ENCODE measurements around the gene TCEAL3.
"Not testable (repeated sequence)": the region's sequence is repeated elsewhere in the genome, so short reads cannot be mapped to it uniquely, and the experiment has no call there.

TCEAL3 gene

DNA sequence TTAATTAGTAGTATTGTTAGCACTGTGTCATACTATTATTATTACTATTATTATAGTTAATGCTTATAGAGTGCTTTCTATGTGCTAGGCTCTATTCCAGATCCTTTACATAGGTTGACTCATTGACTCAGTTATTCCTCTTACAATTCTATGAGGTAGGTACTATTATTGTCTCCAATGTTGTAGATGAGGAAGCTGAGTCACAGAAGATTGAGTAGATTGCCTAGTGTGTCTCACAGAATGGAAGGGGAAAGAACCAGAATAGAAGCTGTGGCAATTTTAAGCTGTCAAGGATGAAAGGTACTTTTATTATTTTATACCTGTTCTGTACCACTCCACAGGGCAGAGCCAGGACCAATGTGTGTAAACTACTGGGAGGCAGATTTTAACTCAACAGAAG lies 19.1 kb downstream of the TCEAL3 start:
- Histone ChIP-seq H3K27ac (ENCODE audit: low read length) (no peak overlapping the region), H3K4me3 (ENCODE audit: low read length) (no peak overlapping the region), H3K27me3 (ENCODE audit: control insufficient read depth, insufficient read depth, low read length) (no peaks in the 10 kb centered on the region), H3K9me3 (ENCODE audit: control insufficient read depth, insufficient read depth, low read length) (no peaks in the 10 kb centered on the region), H3K36me3 (ENCODE audit: control insufficient read depth, insufficient read depth, low read length) (no peaks in the 10 kb centered on the region), H3K4me1 (ENCODE audit: control insufficient read depth, insufficient read depth, low read length) (no peaks in the 10 kb centered on the region)
- no peak for DNase-seq (ENCODE audit: low read depth, low spot score)

DNA sequence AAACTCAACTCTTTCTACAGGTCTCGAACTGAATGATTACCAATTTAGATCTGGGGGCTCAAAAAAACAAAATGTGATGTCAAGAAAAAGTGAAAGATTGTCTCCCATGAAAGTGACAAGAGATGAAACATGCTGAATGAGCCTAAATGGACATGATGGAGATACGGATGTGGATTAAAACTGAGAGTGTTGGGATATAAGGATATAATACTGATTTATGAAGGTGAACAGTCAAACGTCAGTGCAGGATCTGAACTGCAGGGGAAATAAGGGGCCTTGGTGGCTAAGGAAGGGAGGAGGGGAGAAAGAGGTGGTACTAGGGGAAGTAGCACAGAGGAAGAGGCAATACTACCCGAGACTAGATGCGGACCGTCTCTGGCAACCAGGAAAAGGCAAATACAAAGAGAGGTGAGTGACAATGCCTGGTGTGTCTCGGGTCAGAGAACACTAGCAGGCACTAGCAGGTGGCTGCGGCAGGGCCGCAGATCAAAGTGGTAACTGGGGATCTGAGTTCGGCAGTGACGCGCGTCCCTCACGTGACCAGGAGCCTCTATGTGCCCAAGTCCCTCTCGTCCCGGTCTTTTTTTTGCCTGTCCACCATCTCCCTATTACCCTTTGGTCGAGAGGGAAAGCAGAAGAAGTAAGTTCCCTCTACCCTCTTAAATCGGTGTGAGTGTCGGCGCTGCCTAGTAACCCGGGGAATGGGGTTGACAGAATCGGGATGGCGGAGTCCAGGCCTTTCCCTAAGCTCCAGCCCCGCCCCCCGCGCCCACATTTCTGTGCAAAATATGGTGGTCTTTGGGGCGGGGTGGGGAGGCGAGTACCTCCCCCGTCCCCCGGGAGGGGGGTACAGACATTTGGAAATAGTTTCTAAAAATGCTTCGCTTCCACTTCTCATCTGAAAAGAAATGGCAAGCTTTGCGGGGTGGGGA lies 20.9 kb downstream of the TCEAL3 start, which contains the start of gene TCEAL1:
TSS of gene TCEAL1 (plus strand) at position 590 of the 932 bp plus-strand sequence. CDS start 942 bp downstream, outside the sequence.
- no peak within 1 kb of the TSS for H3K27ac ChIP-seq (ENCODE audit: low read length)
- WGBS (ENCODE audit: insufficient coverage, insufficient read length), result no CpG with 5 or more reads among the region's 32 CpGs
- no peaks in the 10 kb centered on the region for H3K9me3 ChIP-seq (ENCODE audit: control insufficient read depth, insufficient read depth, low read length)
- DNase-seq (ENCODE audit: low read depth, low spot score), result no peak
- no peaks in the 10 kb centered on the region for H3K4me1 ChIP-seq (ENCODE audit: control insufficient read depth, insufficient read depth, low read length)
- H3K27me3 ChIP-seq (ENCODE audit: control insufficient read depth, insufficient read depth, low read length), result no peaks in the 10 kb centered on the region
- H3K4me3 ChIP-seq (ENCODE audit: low read length), result peak within 1 kb of the TSS; percentile 88; the same call in 1 of the 2 replicates
- H3K36me3 ChIP-seq (ENCODE audit: control insufficient read depth, insufficient read depth, low read length), result no peaks in the 10 kb centered on the region

DNA sequence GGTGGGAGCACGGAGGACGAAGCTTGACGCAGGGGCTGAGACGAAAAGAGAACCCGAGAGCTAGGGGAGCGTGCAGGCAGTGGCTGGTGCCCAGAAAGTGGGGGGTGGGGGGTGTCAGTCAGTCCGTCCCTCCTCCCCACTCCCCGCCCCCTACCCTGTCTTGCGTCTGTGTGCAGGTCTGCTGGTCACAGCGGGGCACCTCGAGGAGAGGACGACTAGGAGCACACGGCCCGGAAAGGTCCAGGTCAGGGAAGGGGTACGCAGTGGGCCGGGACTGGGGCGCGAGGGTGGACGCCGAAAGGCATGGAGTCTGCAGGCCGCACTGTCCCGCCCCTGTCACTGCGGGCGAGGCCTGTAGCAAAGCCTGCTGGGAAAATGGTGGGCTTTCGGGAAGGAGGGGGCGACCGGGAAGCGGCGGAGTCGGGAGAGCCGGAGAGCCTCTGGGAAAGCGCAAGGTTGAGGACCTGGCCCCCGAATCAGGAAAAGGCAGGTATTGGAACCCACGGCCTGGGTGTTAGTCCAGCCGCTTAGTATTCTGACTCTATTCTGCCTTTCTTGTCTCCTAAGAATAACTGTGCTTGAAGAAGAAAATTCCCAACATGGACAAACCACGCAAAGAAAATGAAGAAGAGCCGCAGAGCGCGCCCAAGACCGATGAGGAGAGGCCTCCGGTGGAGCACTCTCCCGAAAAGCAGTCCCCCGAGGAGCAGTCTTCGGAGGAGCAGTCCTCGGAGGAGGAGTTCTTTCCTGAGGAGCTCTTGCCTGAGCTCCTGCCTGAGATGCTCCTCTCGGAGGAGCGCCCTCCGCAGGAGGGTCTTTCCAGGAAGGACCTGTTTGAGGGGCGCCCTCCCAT lies 21.8 kb downstream of the TCEAL3 start:
- DNase-seq (ENCODE audit: low read depth, low spot score), result no peak

DNA sequence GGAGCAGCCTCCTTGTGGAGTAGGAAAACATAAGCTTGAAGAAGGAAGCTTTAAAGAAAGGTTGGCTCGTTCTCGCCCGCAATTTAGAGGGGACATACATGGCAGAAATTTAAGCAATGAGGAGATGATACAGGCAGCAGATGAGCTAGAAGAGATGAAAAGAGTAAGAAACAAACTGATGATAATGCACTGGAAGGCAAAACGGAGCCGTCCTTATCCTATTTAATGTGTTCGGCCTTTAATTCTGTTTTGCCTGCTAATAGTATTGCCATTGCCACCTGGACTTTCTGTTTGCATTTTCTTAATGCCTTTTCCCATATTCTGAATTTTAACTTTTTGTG lies 22.4 kb downstream of the TCEAL3 start:
- Histone ChIP-seq H3K9me3 (ENCODE audit: control insufficient read depth, insufficient read depth, low read length) (no peaks in the 10 kb centered on the region), H3K4me3 (ENCODE audit: low read length) (peak overlapping the region; percentile 8; the same call in 1 of the 2 replicates), H3K27ac (ENCODE audit: low read length) (no peak overlapping the region), H3K36me3 (ENCODE audit: control insufficient read depth, insufficient read depth, low read length) (no peaks in the 10 kb centered on the region), H3K27me3 (ENCODE audit: control insufficient read depth, insufficient read depth, low read length) (no peaks in the 10 kb centered on the region), H3K4me1 (ENCODE audit: control insufficient read depth, insufficient read depth, low read length) (no peaks in the 10 kb centered on the region)
- WGBS (ENCODE audit: insufficient coverage, insufficient read length), result no CpG with 5 or more reads among the region's 6 CpGs
- no peak for DNase-seq (ENCODE audit: low read depth, low spot score)

More for the DNA sequence above, 21.8 kb downstream of the TCEAL3 start:
- Histone ChIP-seq H3K36me3 (ENCODE audit: control insufficient read depth, insufficient read depth, low read length) (no peaks in the 10 kb centered on the region), H3K4me1 (ENCODE audit: control insufficient read depth, insufficient read depth, low read length) (no peaks in the 10 kb centered on the region), H3K9me3 (ENCODE audit: control insufficient read depth, insufficient read depth, low read length) (no peaks in the 10 kb centered on the region), H3K27me3 (ENCODE audit: control insufficient read depth, insufficient read depth, low read length) (no peaks in the 10 kb centered on the region), H3K27ac (ENCODE audit: low read length) (no peak overlapping the region), H3K4me3 (ENCODE audit: low read length) (peak overlapping the region; percentile 88; the same call in 1 of the 2 replicates)
- WGBS (ENCODE audit: insufficient coverage, insufficient read length), result no CpG with 5 or more reads among the region's 49 CpGs

DNA sequence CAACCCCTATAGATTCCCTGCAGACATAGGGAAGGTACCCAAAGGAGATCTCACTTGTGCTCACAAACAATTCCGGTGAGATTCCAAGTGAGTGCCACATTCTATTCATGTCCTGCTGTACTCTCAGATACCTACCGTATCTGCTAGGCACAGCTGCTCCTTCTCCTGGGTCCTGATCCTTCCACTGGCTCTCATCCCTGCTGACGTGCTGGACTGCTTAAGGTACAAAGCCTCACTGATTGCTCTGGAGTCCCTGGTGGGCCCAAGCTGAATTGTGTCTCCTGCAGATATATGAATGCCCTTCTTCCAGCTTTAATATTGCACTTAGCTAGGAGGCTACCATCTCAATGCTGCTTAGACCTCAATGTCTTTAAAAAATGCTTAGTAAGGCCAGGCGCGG lies 23.4 kb downstream of the TCEAL3 start:
- no peak overlapping the region for H3K4me3 ChIP-seq (ENCODE audit: low read length)
- no peak for DNase-seq (ENCODE audit: low read depth, low spot score)
- no peaks in the 10 kb centered on the region for H3K36me3 ChIP-seq (ENCODE audit: control insufficient read depth, insufficient read depth, low read length)
- no peaks in the 10 kb centered on the region for H3K4me1 ChIP-seq (ENCODE audit: control insufficient read depth, insufficient read depth, low read length)
- H3K9me3 ChIP-seq (ENCODE audit: control insufficient read depth, insufficient read depth, low read length), result no peaks in the 10 kb centered on the region
- no CpG with 5 or more reads among the region's 5 CpGs for WGBS (ENCODE audit: insufficient coverage, insufficient read length)
- no peaks in the 10 kb centered on the region for H3K27me3 ChIP-seq (ENCODE audit: control insufficient read depth, insufficient read depth, low read length)
- no peak overlapping the region for H3K27ac ChIP-seq (ENCODE audit: low read length)

DNA sequence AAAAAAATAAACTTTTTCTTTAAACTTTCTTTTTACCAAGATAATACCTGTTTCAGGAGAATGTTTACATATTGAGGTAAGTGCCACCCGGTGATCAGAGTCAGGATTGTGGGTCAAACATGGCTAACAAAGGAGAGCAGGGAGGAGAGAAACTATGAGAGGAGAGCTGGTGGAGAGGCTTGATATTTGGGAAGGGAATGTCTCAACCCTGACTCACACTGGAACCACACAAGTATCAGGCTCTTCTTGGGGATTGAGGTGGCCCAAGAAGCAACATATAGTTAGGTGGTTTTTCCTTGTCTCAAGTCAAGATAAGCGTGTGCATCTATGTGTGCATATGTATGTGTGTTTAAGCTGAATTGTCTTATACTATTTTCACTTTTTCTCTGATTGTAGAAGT lies 27.7 kb downstream of the TCEAL3 start:
- Histone ChIP-seq H3K36me3 (ENCODE audit: control insufficient read depth, insufficient read depth, low read length) (no peaks in the 10 kb centered on the region), H3K27me3 (ENCODE audit: control insufficient read depth, insufficient read depth, low read length) (no peaks in the 10 kb centered on the region), H3K4me3 (ENCODE audit: low read length) (no peak overlapping the region), H3K9me3 (ENCODE audit: control insufficient read depth, insufficient read depth, low read length) (no peaks in the 10 kb centered on the region), H3K27ac (ENCODE audit: low read length) (no peak overlapping the region), H3K4me1 (ENCODE audit: control insufficient read depth, insufficient read depth, low read length) (no peaks in the 10 kb centered on the region)
- no peak for DNase-seq (ENCODE audit: low read depth, low spot score)
- WGBS (ENCODE audit: insufficient coverage, insufficient read length), result no CpG with 5 or more reads among the region's 2 CpGs

DNA sequence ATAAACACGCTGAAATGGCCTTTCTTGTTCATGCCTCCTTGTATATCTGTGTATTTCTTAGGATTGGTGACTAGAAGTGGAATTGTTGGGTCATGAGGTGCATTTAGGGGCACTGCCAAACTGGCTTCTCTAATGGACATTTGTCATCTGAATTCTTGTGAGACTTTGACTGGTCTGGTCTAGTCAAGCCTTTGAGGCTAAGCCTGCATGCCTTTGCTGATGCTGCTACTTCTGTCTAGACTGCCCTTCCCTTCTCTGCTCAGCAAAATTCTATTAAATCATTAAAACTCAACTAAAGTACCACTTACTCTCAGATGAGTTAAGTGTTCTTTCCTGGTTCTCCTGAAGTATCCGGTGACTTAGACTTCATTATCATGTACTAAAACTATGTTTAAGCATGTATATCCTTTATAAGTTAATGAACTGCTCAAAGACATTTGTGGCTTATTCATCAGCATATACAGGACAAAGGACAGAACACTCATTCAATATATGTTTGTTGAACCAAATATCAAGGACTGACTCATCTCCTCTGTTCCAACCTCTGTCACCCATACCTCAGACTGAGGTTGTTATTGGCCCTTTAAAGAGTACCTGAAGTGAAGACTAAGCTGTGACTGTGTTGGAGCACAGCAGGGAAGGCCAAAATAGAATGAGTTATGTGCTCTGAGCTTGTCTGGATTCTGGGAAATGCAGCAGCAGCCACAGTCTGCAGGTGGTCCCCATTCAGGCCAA lies 30.0 kb downstream of the TCEAL3 start:
- WGBS (ENCODE audit: insufficient coverage, insufficient read length), result no CpG with 5 or more reads among the region's 2 CpGs
- Histone ChIP-seq H3K36me3 (ENCODE audit: control insufficient read depth, insufficient read depth, low read length) (no peaks in the 10 kb centered on the region), H3K4me3 (ENCODE audit: low read length) (no peak overlapping the region), H3K27me3 (ENCODE audit: control insufficient read depth, insufficient read depth, low read length) (no peaks in the 10 kb centered on the region), H3K9me3 (ENCODE audit: control insufficient read depth, insufficient read depth, low read length) (no peaks in the 10 kb centered on the region), H3K4me1 (ENCODE audit: control insufficient read depth, insufficient read depth, low read length) (no peaks in the 10 kb centered on the region), H3K27ac (ENCODE audit: low read length) (no peak overlapping the region)
- DNase-seq (ENCODE audit: low read depth, low spot score), result no peak

DNA sequence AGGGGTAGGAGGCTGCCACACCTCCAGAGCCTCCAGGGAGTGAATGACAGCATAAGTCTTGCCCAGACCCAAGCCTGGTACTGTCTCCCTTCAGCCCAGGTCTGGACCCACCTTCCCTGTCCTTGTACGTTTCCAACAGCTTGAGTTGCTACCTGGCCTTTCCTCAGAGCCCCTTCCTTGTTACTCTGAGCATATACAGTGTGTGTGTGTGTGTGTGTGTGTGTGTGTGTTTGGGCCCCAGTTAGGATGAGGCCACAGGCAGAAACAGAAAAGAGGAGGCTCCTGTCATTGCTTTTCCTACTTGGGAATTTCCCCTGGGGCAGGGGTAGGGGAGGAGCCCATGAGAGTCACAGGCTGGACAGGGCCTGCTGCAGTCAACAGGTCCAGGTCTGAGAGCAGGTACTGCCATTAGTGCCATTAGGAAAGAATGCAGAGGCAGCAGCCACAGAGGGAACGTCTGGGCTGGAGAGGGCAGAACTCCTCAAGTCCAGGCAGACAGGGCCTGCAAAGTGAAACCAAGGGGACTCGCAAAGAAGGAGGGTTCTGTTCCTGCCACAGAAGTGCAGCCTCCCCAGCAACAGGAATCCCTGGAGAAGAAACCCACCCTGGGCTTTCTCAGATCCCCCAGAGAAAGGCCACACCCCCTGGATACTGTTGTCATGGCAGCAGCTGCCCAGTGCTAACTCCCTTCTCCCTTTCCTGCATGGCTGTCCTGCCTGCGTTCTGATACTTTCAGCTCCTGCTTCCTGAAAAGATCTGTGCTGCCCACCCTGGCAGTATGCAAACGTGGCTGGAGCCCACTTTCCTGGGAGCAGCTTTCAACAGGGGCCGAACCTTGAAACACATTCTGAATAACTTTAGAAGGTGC lies 30.9 kb downstream of the TCEAL3 start:
- not testable (repeated sequence) for H3K4me3 ChIP-seq (ENCODE audit: low read length); H3K36me3 ChIP-seq (ENCODE audit: control insufficient read depth, insufficient read depth, low read length); H3K27ac ChIP-seq (ENCODE audit: low read length); H3K4me1 ChIP-seq (ENCODE audit: control insufficient read depth, insufficient read depth, low read length); H3K27me3 ChIP-seq (ENCODE audit: control insufficient read depth, insufficient read depth, low read length); DNase-seq (ENCODE audit: low read depth, low spot score); H3K9me3 ChIP-seq (ENCODE audit: control insufficient read depth, insufficient read depth, low read length)
- no CpG with 5 or more reads among the region's 6 CpGs for WGBS (ENCODE audit: insufficient coverage, insufficient read length)

DNA sequence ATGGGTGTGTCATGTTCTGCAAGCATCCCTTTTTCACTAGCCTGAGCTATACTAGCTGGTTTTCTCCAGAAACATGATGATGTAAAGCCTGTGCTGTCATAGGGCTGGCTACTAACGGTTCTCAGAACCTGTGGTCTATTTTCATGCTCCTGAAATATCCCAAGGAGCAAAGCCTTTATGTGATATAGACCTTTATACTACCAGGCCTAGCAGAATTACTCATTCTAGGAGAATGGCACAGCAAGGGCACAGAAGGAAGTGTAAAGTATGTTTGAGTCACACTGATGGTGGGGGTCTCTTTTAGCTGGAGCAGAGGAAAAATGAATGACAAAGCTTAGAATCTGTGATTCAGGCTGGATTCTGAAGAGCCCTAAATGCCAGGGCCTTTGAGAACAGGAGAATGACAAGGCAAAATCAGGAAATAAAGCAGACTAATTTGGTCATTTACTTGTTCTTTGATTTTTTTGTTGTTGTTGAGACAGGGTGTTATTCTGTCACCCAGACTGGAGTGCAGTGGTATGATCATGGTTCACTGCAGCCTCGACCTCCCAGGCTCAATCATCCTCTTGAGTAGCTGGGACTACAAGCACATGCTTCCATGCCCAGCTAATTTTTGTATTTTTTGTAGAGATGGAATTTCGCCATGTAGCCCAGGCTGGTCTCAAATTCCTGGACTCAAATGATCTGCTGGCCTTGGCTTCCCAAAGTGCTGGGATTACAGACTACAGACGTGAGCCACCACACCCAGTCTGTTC lies 32.8 kb downstream of the TCEAL3 start:
- no peak for DNase-seq (ENCODE audit: low read depth, low spot score)
- H3K4me1 ChIP-seq (ENCODE audit: control insufficient read depth, insufficient read depth, low read length), result no peaks in the 10 kb centered on the region
- no CpG with 5 or more reads among the region's 4 CpGs for WGBS (ENCODE audit: insufficient coverage, insufficient read length)

More for the DNA sequence above, 32.8 kb downstream of the TCEAL3 start:
- no peak overlapping the region for H3K27ac ChIP-seq (ENCODE audit: low read length)
- H3K27me3 ChIP-seq (ENCODE audit: control insufficient read depth, insufficient read depth, low read length), result no peaks in the 10 kb centered on the region
- no peaks in the 10 kb centered on the region for H3K9me3 ChIP-seq (ENCODE audit: control insufficient read depth, insufficient read depth, low read length)
- no peak overlapping the region for H3K4me3 ChIP-seq (ENCODE audit: low read length)
- H3K36me3 ChIP-seq (ENCODE audit: control insufficient read depth, insufficient read depth, low read length), result no peaks in the 10 kb centered on the region
